Thoracic aorta (tissue), 2 donors: ENCODE measurements around the gene RGS12. TPM values are rescaled to one million over a fixed set of nuclear protein-coding genes. Genes with fewer than 3 reads are reported as not detected.

Experiments
- ATAC-seq: fragments of 150-250 bp; one replicate; pipeline ENCODE4 v1.8.0; 2017; ENCODE audit warnings: low read depth; ENCODE audit not compliant: insufficient number of reproducible peaks, low FRiP score
- DNase-seq: peaks from one replicate; pipeline ENCODE4 v3.0.0-alpha.2; 2020; ENCODE audit warnings: low spot score
- H3K27ac ChIP-seq, 2 donors: fragments of 200-600 bp; sonication (generic); 1 replicate in 1 of 2; 2 replicates in 1 of 2; pipeline ENCODE4 v1.5.1; 2016; ENCODE audit warnings: mild to moderate bottlenecking in 2 of 2, moderate library complexity in 2 of 2
- H3K27me3 ChIP-seq: fragments of 200-600 bp; sonication (generic); replicated peaks from 2 replicates; pipeline ENCODE4 v1.6.0; 2016; ENCODE audit warnings: mild to moderate bottlenecking; ENCODE audit not compliant: insufficient read depth
- H3K36me3 ChIP-seq: fragments of 200-600 bp; sonication (generic); one replicate; pipeline ENCODE4 v1.5.1; 2016
- H3K4me1 ChIP-seq, 2 donors: fragments of 200-600 bp; sonication (generic); 1 replicate in 1 of 2; 2 replicates in 1 of 2; pipeline versions ENCODE4 v1.5.1 to v1.6.0; 2016; ENCODE audit warnings: low read depth in 2 of 2, mild to moderate bottlenecking in 1 of 2; ENCODE audit not compliant: control insufficient read depth in 1 of 2
- H3K4me3 ChIP-seq: fragments of 200-600 bp; sonication (generic); 2 replicates; pipeline ENCODE4 v1.5.1; 2016; ENCODE audit warnings: mild to moderate bottlenecking
- H3K9me3 ChIP-seq: fragments of 200-600 bp; sonication (generic); 2 replicates; pipeline ENCODE4 v1.5.1; 2016
- CTCF ChIP-seq: fragments of 200-600 bp; sonication (generic); IDR thresholded peaks from one replicate; pipeline ENCODE4 v1.5.1; 2019; ENCODE audit warnings: antibody characterized with exemption
- total RNA-seq, 2 donors: library from RNA; depleted of rRNA; stranded (reverse); fragments of >200 nt; gene quantifications; one replicate each; pipeline versions ENCODE4 v1.1.0 to v1.2.3, GENCODE V29; 2016

Gene RGS12
- total RNA-seq, 2 donors from 2014 or later: 13.5 to 43.6 TPM

- H3K27ac ChIP-seq: no peak overlapping the region
- H3K27me3 ChIP-seq: no peaks in the 10 kb centered on the region
- TF ChIP-seq CTCF: no peak
- H3K4me1 ChIP-seq: peaks cover 0 to 8% of the 10 kb centered on the region in 2 donors
- H3K9me3 ChIP-seq: no peaks in the 10 kb centered on the region
- no peak overlapping the region for H3K4me3 ChIP-seq
- DNase-seq (no peak), ATAC-seq (no peak)
- peaks cover 14% of the 10 kb centered on the region for H3K36me3 ChIP-seq
These were observed 27.7 kb downstream of the RGS12 start for GRCh38 chr4:3320361-3321023.

- Histone ChIP-seq H3K9me3 (no peaks in the 10 kb centered on the region), H3K36me3 (peaks cover 11% of the 10 kb centered on the region), H3K27me3 (no peaks in the 10 kb centered on the region), H3K27ac (no peak overlapping the region), H3K4me3 (no peak overlapping the region), H3K4me1 (peaks cover 0 to 8% of the 10 kb centered on the region in 2 donors)
- TF ChIP-seq CTCF: no peak
- DNase-seq (no peak), ATAC-seq (no peak)
These were observed 28.6 kb downstream of the RGS12 start for GRCh38 chr4:3321295-3321889.

GRCh38 chr4:3322059-3322550 lies 29.3 kb downstream of the RGS12 start:
- H3K36me3 ChIP-seq: peaks cover 6% of the 10 kb centered on the region
- no peak for TF ChIP-seq CTCF
- H3K9me3 ChIP-seq: no peaks in the 10 kb centered on the region
- no peak overlapping the region for H3K4me3 ChIP-seq
- H3K4me1 ChIP-seq: peaks cover 0 to 8% of the 10 kb centered on the region in 2 donors
- ATAC-seq: no peak
- no peak overlapping the region for H3K27ac ChIP-seq
- DNase-seq: no peak
- no peaks in the 10 kb centered on the region for H3K27me3 ChIP-seq

GRCh38 chr4:3323071-3323481 lies 30.3 kb downstream of the RGS12 start:
- H3K27me3 ChIP-seq: no peaks in the 10 kb centered on the region
- peaks cover 4% of the 10 kb centered on the region for H3K36me3 ChIP-seq
- TF ChIP-seq CTCF: no peak
- no peaks in the 10 kb centered on the region for H3K9me3 ChIP-seq
- no peak overlapping the region for H3K27ac ChIP-seq
- ATAC-seq: no peak
- no peak overlapping the region for H3K4me3 ChIP-seq
- no peak for DNase-seq
- peaks cover 0 to 8% of the 10 kb centered on the region in 2 donors for H3K4me1 ChIP-seq

- Histone ChIP-seq H3K9me3 (no peaks in the 10 kb centered on the region), H3K27ac (no peak overlapping the region), H3K4me1 (peaks cover 0 to 8% of the 10 kb centered on the region in 2 donors), H3K27me3 (no peaks in the 10 kb centered on the region), H3K4me3 (no peak overlapping the region), H3K36me3 (no peaks in the 10 kb centered on the region)
- no peak for TF ChIP-seq CTCF
- no peak for ATAC-seq
- DNase-seq: no peak
These were observed 31.4 kb downstream of the RGS12 start for GRCh38 chr4:3324093-3324815.
